ENCODE data around the gene NFU1.

The NFU1 gene

GRCh38 chr2:69381337-69381737 is 55.9 kb downstream of the NFU1 start:
- Mint-ChIP-seq H3K27me3 (ENCODE audit: low read depth) (no peaks in the 10 kb centered on the region), H3K27ac (peak overlapping the region in 1 of 3 experiments; percentile 73), H3K9me3 (no peaks in the 10 kb centered on the region), H3K4me3 (no peak overlapping the region), H3K36me3 (ENCODE audit: low read depth) (peaks cover 31% of the 10 kb centered on the region), H3K4me1 (peaks cover 20% of the 10 kb centered on the region)
- TF ChIP-seq, protein P1, sequence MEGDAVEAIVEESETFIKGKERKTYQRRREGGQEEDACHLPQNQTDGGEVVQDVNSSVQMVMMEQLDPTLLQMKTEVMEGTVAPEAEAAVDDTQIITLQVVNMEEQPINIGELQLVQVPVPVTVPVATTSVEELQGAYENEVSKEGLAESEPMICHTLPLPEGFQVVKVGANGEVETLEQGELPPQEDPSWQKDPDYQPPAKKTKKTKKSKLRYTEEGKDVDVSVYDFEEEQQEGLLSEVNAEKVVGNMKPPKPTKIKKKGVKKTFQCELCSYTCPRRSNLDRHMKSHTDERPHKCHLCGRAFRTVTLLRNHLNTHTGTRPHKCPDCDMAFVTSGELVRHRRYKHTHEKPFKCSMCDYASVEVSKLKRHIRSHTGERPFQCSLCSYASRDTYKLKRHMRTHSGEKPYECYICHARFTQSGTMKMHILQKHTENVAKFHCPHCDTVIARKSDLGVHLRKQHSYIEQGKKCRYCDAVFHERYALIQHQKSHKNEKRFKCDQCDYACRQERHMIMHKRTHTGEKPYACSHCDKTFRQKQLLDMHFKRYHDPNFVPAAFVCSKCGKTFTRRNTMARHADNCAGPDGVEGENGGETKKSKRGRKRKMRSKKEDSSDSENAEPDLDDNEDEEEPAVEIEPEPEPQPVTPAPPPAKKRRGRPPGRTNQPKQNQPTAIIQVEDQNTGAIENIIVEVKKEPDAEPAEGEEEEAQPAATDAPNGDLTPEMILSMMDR (IDR thresholded peaks at IDR 0.05; ENCODE audit: unreplicated experiment in 3 of 3), result no peak

GRCh38 chr2:69380072-69380917 is 56.9 kb downstream of the NFU1 start:
- H3K4me1 Mint-ChIP-seq, result peaks cover 12% of the 10 kb centered on the region
- TF ChIP-seq, protein P1 (IDR thresholded peaks at IDR 0.05; ENCODE audit: unreplicated experiment in 3 of 3), result no peak
- peaks cover 41% of the 10 kb centered on the region for H3K36me3 Mint-ChIP-seq (ENCODE audit: low read depth)
- H3K27ac Mint-ChIP-seq, result peak overlapping the region in 1 of 3 experiments; percentile 7
- no peak overlapping the region for H3K4me3 Mint-ChIP-seq
- H3K27me3 Mint-ChIP-seq (ENCODE audit: low read depth), result no peaks in the 10 kb centered on the region
- H3K9me3 Mint-ChIP-seq, result no peaks in the 10 kb centered on the region

DNA sequence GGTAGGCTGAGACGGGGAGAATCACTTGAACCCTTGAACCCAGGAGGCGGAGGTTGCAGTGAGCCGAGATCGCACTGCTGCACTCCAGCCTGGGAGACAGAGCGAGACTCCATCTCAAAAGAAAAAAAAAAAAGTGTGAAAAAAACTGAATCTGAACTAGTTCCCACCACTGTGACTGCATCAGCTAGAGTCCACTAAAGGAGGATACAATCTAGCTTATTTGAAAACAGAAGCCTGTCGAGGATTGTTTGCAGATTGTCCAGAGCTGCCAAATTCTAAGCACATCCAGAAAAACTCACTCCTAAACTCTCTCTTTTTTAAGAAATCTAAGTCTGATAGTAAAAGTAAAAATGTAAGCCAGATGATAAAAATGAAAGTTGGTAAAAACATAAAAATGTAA is 60.8 kb downstream of the NFU1 start:
- Mint-ChIP-seq H3K27me3 (ENCODE audit: low read depth) (no peaks in the 10 kb centered on the region), H3K4me3 (no peak overlapping the region), H3K9me3 (no peaks in the 10 kb centered on the region), H3K27ac (no peak overlapping the region), H3K4me1 (no peaks in the 10 kb centered on the region), H3K36me3 (ENCODE audit: low read depth) (peaks cover 47% of the 10 kb centered on the region)
- TF ChIP-seq, protein P1 (IDR thresholded peaks at IDR 0.05; ENCODE audit: unreplicated experiment in 3 of 3), result no peak

DNA sequence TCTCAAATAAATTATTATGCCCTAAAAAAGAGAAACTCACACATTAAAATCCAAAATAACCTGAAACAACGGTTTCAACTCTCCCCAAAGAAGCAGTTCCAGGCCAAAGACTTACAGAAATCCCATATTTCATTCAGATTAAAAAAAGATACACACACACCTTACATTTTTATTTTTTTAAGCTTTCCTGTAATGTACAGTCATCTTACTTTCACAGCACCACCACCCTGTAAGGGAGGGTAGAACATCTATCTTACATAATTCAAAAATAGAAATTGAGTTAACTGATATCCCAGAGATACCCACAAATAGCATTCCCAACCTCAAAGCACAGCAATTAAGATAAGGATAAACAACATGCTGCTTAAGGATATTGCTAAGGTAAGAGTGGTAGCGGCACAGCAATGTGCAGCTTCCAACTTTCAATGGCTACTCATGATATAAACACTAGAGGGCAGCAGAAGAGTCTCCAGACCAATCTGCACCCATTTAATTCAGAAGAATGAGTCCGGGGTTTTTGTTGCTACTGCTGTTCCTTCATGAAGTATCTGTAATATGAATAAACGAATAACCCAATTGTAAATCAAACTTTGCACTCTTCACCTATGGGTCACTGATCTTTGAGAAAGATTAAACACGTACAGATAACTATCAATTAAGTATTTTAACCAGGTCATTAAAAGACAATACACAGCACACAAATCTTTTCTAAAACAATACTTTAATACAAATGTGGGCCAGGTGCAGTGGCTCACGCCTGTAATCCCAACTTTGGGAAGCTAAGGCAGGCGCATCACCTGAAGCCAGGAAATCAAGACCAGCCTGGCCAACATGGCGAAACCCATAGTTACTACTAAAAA is 61.5 kb downstream of the NFU1 start:
- Mint-ChIP-seq H3K36me3 (ENCODE audit: low read depth) (peaks cover 45% of the 10 kb centered on the region), H3K27ac (no peak overlapping the region), H3K27me3 (ENCODE audit: low read depth) (no peaks in the 10 kb centered on the region), H3K9me3 (no peaks in the 10 kb centered on the region), H3K4me1 (no peaks in the 10 kb centered on the region), H3K4me3 (no peak overlapping the region)
- TF ChIP-seq, protein P1 (IDR thresholded peaks at IDR 0.05; ENCODE audit: unreplicated experiment in 3 of 3), result peak; percentile 19 to 51 (median 46)

DNA sequence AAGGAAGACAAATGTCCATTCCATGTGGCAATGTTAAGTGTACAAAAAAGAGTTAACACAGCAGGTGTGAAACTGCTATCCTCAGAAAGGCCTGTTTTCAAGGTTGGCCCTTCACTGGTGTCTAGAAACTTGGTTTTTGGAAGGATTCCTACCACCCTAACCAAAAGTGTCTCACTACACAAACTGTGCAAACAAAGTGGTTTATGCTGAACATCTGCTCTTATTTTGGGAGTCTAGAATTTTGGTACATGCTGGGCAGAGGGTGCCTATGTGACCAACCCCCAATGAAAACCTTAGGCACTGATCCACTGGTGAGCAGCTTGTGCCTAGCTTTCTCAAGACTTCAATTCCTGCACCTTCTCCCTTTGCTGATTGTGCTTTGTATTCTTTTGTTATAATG is 64.5 kb downstream of the NFU1 start:
- H3K9me3 Mint-ChIP-seq, result no peaks in the 10 kb centered on the region
- TF ChIP-seq, protein P1 (IDR thresholded peaks at IDR 0.05; ENCODE audit: unreplicated experiment in 3 of 3), result no peak

More for the DNA sequence above, 64.5 kb downstream of the NFU1 start:
- no peaks in the 10 kb centered on the region for H3K4me1 Mint-ChIP-seq
- no peak overlapping the region for H3K27ac Mint-ChIP-seq
- H3K36me3 Mint-ChIP-seq (ENCODE audit: low read depth), result peaks cover 61% of the 10 kb centered on the region
- H3K4me3 Mint-ChIP-seq, result no peak overlapping the region
- H3K27me3 Mint-ChIP-seq (ENCODE audit: low read depth), result no peaks in the 10 kb centered on the region
